KMS-11 (cell line): ENCODE measurements around the gene MED15.

Source experiments
- H2AFZ ChIP-seq: fragments of 200-600 bp; sonication (generic); 2 replicates; pipeline ENCODE4 v1.6.1; 2016; ENCODE audit warnings: antibody characterized with exemption, mixed run types, low read depth
- H3K27ac ChIP-seq: fragments of 200-600 bp; sonication (generic); 2 replicates; pipeline ENCODE4 v1.6.1; 2016; ENCODE audit warnings: mild to moderate bottlenecking, mixed run types
- H3K27me3 ChIP-seq: fragments of 200-600 bp; sonication (generic); 2 replicates; pipeline ENCODE4 v1.6.1; 2017; ENCODE audit warnings: mild to moderate bottlenecking, low read depth, mixed run types, moderate library complexity; ENCODE audit not compliant: insufficient read depth
- H3K36me3 ChIP-seq: fragments of 200-600 bp; sonication (generic); 2 replicates; pipeline ENCODE4 v1.6.1; 2017; ENCODE audit warnings: mild to moderate bottlenecking, mixed run types; ENCODE audit not compliant: insufficient read depth
- H3K4me1 ChIP-seq: fragments of 200-600 bp; sonication (generic); 2 replicates; pipeline ENCODE4 v1.6.1; 2016; ENCODE audit warnings: mild to moderate bottlenecking, low read depth, mixed run types; ENCODE audit not compliant: poor library complexity, severe bottlenecking
- H3K4me2 ChIP-seq: fragments of 200-600 bp; sonication (generic); 2 replicates; pipeline ENCODE4 v1.7.0; 2016; ENCODE audit warnings: mild to moderate bottlenecking, mixed run types
- H3K4me3 ChIP-seq: fragments of 200-600 bp; sonication (generic); IDR thresholded peaks from 2 replicates; pipeline ENCODE4 v1.6.1; 2017; ENCODE audit warnings: low read depth, low read length, mixed read lengths; ENCODE audit not compliant: insufficient read depth
- H3K79me2 ChIP-seq: fragments of 200-600 bp; sonication (generic); 2 replicates; pipeline ENCODE4 v1.6.1; 2016; ENCODE audit warnings: low read depth, mixed run types; ENCODE audit not compliant: insufficient read depth
- H3K9ac ChIP-seq: fragments of 200-600 bp; sonication (generic); 2 replicates; pipeline ENCODE4 v1.6.1; 2016; ENCODE audit warnings: mild to moderate bottlenecking, mixed run types
- H4K20me1 ChIP-seq: fragments of 200-600 bp; sonication (generic); 2 replicates; pipeline ENCODE4 v1.6.1; 2016; ENCODE audit warnings: mild to moderate bottlenecking, mixed run types; ENCODE audit not compliant: insufficient read depth
- TF ChIP-seq, protein P1 (sequence below): fragments of 200-600 bp; sonication (generic); conservative IDR thresholded peaks from 2 replicates; pipeline ENCODE4 v1.6.1; 2017; ENCODE audit warnings: low read depth, mild to moderate bottlenecking, antibody characterized with exemption, low read length, moderate library complexity, mixed read lengths

The MED15 gene

DNA sequence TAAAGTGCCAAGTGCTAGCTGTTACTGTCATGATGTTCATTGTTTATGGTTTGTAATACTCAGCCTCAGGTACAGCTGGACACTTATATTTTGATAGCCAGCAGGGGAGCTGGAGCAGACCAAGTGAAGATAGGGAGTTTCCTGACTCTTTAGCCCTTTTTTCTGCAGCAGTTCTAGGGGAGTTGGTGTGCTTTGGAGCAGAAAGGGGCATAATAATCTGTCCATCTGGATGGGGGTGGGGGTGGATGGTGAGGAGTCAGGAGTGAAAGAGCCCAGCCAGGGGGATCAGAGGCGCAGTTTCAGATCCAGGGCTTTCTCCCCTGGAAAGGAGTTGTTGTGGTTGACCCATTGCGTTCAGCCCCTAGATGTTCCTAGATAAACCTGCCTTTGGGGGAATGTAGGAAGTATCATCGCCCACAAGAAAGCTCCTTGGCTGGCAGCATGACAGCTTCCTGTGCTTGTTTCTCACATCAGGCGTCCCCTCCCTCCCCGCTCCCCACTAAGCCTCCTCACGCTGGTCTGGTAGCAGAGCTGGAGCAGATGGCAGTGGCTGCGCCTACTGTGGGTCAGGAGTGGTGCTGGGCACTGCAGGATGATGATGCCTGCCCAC, 41.9 kb downstream of the MED15 start:
- Histone ChIP-seq H4K20me1 (0 out of 2 replicates have a peak, but pooled peaks cover 3% of the 10 kb centered on the region), H3K4me1 (peaks cover 44% of the 10 kb centered on the region)

GRCh38 chr22:20550057-20550817, 42.8 kb downstream of the MED15 start:
- H3K27me3 ChIP-seq: no peaks in the 10 kb centered on the region
- H3K79me2 ChIP-seq: peaks cover 30% of the 10 kb centered on the region; the same call in 1 of the 2 replicates
- H2AFZ ChIP-seq: no peak overlapping the region
- H4K20me1 ChIP-seq: 0 out of 2 replicates have a peak, but pooled peaks cover 3% of the 10 kb centered on the region
- TF ChIP-seq, protein P1, sequence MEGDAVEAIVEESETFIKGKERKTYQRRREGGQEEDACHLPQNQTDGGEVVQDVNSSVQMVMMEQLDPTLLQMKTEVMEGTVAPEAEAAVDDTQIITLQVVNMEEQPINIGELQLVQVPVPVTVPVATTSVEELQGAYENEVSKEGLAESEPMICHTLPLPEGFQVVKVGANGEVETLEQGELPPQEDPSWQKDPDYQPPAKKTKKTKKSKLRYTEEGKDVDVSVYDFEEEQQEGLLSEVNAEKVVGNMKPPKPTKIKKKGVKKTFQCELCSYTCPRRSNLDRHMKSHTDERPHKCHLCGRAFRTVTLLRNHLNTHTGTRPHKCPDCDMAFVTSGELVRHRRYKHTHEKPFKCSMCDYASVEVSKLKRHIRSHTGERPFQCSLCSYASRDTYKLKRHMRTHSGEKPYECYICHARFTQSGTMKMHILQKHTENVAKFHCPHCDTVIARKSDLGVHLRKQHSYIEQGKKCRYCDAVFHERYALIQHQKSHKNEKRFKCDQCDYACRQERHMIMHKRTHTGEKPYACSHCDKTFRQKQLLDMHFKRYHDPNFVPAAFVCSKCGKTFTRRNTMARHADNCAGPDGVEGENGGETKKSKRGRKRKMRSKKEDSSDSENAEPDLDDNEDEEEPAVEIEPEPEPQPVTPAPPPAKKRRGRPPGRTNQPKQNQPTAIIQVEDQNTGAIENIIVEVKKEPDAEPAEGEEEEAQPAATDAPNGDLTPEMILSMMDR: no peak
- peaks cover 53% of the 10 kb centered on the region for H3K4me1 ChIP-seq
- H3K36me3 ChIP-seq: 0 out of 2 replicates have a peak, but pooled peaks cover 7% of the 10 kb centered on the region
- H3K4me2 ChIP-seq: no peak overlapping the region
- no peak overlapping the region for H3K27ac ChIP-seq
- H3K9ac ChIP-seq: no peak overlapping the region
- no peak overlapping the region for H3K4me3 ChIP-seq

More for the DNA sequence above, 41.9 kb downstream of the MED15 start:
- Histone ChIP-seq H3K79me2 (peaks cover 38% of the 10 kb centered on the region; the same call in 1 of the 2 replicates), H2AFZ (no peak overlapping the region), H3K4me2 (no peak overlapping the region), H3K9ac (no peak overlapping the region), H3K27me3 (no peaks in the 10 kb centered on the region), H3K4me3 (no peak overlapping the region), H3K36me3 (0 out of 2 replicates have a peak, but pooled peaks cover 7% of the 10 kb centered on the region), H3K27ac (no peak overlapping the region)
- TF ChIP-seq, protein P1: no peak

DNA sequence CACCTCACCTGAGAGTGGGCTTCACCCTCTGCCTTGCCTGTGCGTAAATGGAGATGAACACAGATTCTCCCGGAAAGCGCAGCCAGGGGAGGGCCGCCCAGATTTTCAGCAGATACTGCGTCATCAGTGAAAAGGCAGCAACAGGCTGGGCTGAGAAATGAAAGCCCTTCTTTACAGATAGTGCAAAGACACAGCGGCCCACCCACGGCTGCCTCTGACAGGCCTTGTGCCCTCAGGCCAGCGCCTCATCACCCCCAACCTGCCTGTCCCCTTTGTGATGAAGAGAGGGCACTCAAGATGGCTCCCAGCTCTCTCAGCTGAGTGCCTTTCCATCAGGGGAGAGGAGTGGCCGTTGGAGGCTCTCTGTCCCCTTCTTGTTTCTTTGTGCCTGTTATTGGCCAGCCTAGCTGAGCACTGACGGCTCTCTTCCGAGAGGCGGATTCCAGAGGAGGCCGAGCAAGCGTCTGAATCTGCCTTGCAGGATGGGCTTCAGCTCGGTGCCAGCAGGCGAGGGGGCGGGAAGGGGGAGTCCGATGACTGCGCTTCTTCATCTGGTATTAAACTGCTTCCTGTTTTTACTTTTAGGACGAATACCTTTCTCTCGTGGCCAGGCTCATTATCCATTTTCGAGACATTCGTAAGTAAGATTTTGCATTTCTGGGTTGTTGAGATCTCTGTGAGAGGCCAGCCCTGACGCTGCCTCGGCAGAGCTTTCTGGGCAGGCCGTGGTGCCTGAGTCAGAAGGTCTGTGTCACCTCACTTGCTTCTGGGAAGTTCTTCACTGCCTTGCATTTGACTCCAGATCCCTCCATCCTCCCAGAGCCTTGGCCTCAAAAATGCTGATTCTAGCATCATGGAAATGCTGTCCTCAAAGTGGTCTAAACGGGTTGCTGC, 43.7 kb downstream of the MED15 start:
- no peaks in the 10 kb centered on the region for H3K27me3 ChIP-seq
- peaks cover 61% of the 10 kb centered on the region for H3K4me1 ChIP-seq
- no peak overlapping the region for H3K27ac ChIP-seq
- peaks cover 23% of the 10 kb centered on the region; the same call in 1 of the 2 replicates for H3K79me2 ChIP-seq
- TF ChIP-seq, protein P1: no peak
- 0 out of 2 replicates have a peak, but pooled peaks cover 7% of the 10 kb centered on the region for H3K36me3 ChIP-seq
- H2AFZ ChIP-seq: no peak overlapping the region
- H3K4me3 ChIP-seq: no peak overlapping the region
- H3K9ac ChIP-seq: no peak overlapping the region
- 0 out of 2 replicates have a peak, but pooled peaks cover 3% of the 10 kb centered on the region for H4K20me1 ChIP-seq
- H3K4me2 ChIP-seq: no peak overlapping the region

GRCh38 chr22:20551805-20552442, 44.5 kb downstream of the MED15 start:
- 0 out of 2 replicates have a peak, but pooled peaks cover 3% of the 10 kb centered on the region for H4K20me1 ChIP-seq

More at GRCh38 chr22:20551805-20552442, 44.5 kb downstream of the MED15 start:
- H3K27me3 ChIP-seq: no peaks in the 10 kb centered on the region
- H2AFZ ChIP-seq: no peak overlapping the region
- 0 out of 2 replicates have a peak, but pooled peaks cover 7% of the 10 kb centered on the region for H3K36me3 ChIP-seq
- peaks cover 70% of the 10 kb centered on the region for H3K4me1 ChIP-seq
- H3K4me3 ChIP-seq: no peak overlapping the region
- H3K79me2 ChIP-seq: peaks cover 15% of the 10 kb centered on the region; the same call in 1 of the 2 replicates
- H3K27ac ChIP-seq: no peak overlapping the region
- TF ChIP-seq, protein P1: no peak
- H3K9ac ChIP-seq: no peak overlapping the region
- H3K4me2 ChIP-seq: no peak overlapping the region
